ENCODE data around the gene VENTX.

The VENTX gene, protein sequence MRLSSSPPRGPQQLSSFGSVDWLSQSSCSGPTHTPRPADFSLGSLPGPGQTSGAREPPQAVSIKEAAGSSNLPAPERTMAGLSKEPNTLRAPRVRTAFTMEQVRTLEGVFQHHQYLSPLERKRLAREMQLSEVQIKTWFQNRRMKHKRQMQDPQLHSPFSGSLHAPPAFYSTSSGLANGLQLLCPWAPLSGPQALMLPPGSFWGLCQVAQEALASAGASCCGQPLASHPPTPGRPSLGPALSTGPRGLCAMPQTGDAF

DNA sequence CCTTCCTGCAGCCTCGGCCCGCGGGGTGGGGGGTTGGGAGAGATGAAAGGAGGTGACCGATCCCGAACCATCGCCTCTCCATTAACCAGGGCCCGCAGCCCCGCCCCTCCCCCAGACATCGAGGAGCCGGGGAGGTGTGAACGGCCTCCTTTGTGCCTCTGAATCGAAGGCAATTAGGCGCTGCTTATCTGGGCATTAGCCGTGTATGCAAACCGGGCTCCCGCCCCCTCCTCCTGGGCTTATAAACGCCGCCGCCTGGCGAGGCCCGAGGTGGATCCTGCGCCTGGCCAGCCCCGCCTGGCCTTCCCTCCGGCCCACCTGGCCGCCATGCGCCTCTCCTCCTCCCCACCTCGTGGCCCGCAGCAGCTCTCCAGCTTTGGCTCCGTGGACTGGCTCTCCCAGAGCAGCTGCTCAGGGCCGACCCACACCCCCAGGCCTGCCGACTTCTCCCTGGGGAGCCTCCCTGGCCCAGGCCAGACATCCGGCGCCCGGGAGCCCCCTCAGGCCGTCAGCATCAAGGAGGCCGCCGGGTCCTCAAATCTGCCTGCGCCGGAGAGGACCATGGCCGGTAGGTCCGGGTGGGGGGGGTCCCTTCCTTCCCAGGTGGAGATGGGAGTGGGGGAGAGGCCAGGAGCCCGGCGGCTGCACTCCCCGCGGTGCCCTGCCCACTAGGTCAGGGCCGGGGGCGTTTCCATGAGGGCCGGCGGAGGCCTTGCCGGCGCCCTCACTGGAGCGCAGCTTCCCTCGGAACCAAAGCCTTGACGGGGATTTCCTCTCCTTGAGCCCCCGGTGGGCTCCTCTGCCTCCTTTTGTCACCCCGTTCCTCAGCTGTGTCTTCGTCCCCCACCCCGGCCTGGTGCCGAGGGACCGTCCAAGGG lies at the start of gene VENTX:
TSS of gene VENTX (plus strand) at position 268 of the 878 bp plus-strand sequence. CDS start at position 328, 60 bp downstream.
- no peaks in the 10 kb centered on the region for H3K79me2 ChIP-seq (ENCODE audit: control insufficient read depth, low read length)
- H3K9me2 ChIP-seq (replicated peaks; ENCODE audit: control insufficient read depth, low read length) = no peaks in the 10 kb centered on the region
- H3K9me3 ChIP-seq (ENCODE audit: control insufficient read depth, insufficient read depth, low read length) = no peaks in the 10 kb centered on the region
- peaks cover 10% of the 10 kb centered on the region for H3K27me3 ChIP-seq (ENCODE audit: control insufficient read depth, low read length)
- H4K20me1 ChIP-seq (ENCODE audit: control insufficient read depth, insufficient read depth, low read depth, low read length) = no peaks in the 10 kb centered on the region
- no peaks in the 10 kb centered on the region for H3K4me1 ChIP-seq (ENCODE audit: control insufficient read depth, low read length)
- H3K4me2 ChIP-seq (ENCODE audit: low read length) = no peak within 1 kb of the TSS
- H3K27ac ChIP-seq (ENCODE audit: low read depth, low read length) = no peak within 1 kb of the TSS
- TF ChIP-seq, protein P1, sequence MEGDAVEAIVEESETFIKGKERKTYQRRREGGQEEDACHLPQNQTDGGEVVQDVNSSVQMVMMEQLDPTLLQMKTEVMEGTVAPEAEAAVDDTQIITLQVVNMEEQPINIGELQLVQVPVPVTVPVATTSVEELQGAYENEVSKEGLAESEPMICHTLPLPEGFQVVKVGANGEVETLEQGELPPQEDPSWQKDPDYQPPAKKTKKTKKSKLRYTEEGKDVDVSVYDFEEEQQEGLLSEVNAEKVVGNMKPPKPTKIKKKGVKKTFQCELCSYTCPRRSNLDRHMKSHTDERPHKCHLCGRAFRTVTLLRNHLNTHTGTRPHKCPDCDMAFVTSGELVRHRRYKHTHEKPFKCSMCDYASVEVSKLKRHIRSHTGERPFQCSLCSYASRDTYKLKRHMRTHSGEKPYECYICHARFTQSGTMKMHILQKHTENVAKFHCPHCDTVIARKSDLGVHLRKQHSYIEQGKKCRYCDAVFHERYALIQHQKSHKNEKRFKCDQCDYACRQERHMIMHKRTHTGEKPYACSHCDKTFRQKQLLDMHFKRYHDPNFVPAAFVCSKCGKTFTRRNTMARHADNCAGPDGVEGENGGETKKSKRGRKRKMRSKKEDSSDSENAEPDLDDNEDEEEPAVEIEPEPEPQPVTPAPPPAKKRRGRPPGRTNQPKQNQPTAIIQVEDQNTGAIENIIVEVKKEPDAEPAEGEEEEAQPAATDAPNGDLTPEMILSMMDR (IDR thresholded peaks at IDR 0.05; ENCODE audit: low read depth, low read length, poor library complexity, severe bottlenecking) = no peak
- TF ChIP-seq EZH2phosphoT487 (IDR thresholded peaks at IDR 0.05; ENCODE audit: borderline replicate concordance, low read length) = no peak
- no peaks in the 10 kb centered on the region for H3K36me3 ChIP-seq (ENCODE audit: control insufficient read depth, low read length)
- H3K4me3 ChIP-seq (ENCODE audit: low read length) = no peak within 1 kb of the TSS
- H3F3A ChIP-seq (ENCODE audit: control insufficient read depth, insufficient read depth) = no peaks in the 10 kb centered on the region

DNA sequence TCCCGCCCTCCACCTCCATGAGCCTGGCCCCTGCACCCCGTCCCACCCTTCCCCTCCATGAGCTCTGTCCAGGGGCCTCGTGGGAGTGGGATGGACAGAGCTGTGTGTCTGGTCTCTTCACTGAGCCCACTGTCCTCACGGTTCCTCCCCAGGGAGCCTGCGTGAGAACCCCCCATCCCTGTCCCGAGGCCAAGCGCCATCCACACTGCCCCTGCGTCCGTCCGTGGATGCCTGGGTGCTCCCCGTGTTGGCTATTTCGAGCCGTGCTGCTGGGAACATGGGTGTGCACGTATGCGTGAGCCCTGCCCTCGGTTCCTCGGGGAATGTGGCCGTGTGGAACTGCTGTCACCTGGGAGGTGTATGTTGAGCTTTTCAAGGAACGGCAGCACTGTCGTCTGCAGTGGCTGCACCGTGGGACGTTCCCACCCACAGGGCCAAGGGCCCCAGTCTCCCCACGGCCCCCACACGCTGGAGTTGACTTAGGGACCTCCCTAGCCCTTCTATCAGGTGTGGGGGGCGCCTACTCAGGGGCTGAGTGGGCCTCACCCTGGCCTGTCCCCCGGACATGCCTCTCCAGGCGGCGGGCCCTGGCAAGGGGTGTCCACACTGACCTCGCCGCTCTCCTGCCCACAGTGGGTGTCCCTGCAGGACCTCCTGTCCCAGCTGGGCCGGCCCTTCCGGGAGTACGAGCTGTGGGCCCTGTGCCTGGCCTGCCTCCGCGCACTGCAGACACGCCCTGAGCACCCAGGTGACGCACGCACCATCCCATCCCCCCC lies 49.6 kb upstream of the VENTX start:
- Histone ChIP-seq H3K4me1 (ENCODE audit: control insufficient read depth, low read length) (no peaks in the 10 kb centered on the region), H3K9me2 (replicated peaks; ENCODE audit: control insufficient read depth, low read length) (no peaks in the 10 kb centered on the region), H3K79me2 (ENCODE audit: control insufficient read depth, low read length) (no peaks in the 10 kb centered on the region), H3K4me3 (ENCODE audit: low read length) (no peak overlapping the region), H3K9me3 (ENCODE audit: control insufficient read depth, insufficient read depth, low read length) (peaks cover 26% of the 10 kb centered on the region; the same call in 1 of the 2 replicates), H3K27me3 (ENCODE audit: control insufficient read depth, low read length) (no peaks in the 10 kb centered on the region), H4K20me1 (ENCODE audit: control insufficient read depth, insufficient read depth, low read depth, low read length) (no peaks in the 10 kb centered on the region), H3K27ac (ENCODE audit: low read depth, low read length) (no peak overlapping the region), H3K4me2 (ENCODE audit: low read length) (no peak overlapping the region), H3F3A (ENCODE audit: control insufficient read depth, insufficient read depth) (no peaks in the 10 kb centered on the region), H3K36me3 (ENCODE audit: control insufficient read depth, low read length) (no peaks in the 10 kb centered on the region)
- TF ChIP-seq EZH2phosphoT487 (IDR thresholded peaks at IDR 0.05; ENCODE audit: borderline replicate concordance, low read length) = no peak
- TF ChIP-seq, protein P1 (IDR thresholded peaks at IDR 0.05; ENCODE audit: low read depth, low read length, poor library complexity, severe bottlenecking) = no peak

DNA sequence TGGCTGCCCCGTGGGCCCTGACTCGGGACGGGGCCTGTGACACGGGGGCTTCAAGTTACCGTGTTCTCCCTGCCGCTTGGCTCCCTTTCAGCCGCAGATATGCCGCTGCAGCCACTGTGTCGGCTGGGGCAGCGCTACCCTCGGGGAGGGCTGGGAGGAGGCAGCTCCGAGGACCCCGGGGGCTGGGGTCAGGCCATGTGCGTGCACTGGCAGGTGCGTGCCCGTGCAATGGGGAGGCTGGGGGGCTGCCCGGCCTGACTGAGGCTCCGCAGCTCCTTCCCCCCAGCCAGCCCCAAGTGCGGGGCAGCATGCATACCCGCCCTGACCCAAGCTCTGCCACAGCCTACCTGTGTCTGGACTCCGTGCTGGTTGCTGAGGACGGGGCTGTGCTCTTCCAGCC lies 48.4 kb upstream of the VENTX start:
- Histone ChIP-seq H3K27me3 (ENCODE audit: control insufficient read depth, low read length) (no peaks in the 10 kb centered on the region), H4K20me1 (ENCODE audit: control insufficient read depth, insufficient read depth, low read depth, low read length) (no peaks in the 10 kb centered on the region)

More for the DNA sequence above, 48.4 kb upstream of the VENTX start:
- Histone ChIP-seq H3K79me2 (ENCODE audit: control insufficient read depth, low read length) (no peaks in the 10 kb centered on the region), H3K4me1 (ENCODE audit: control insufficient read depth, low read length) (no peaks in the 10 kb centered on the region), H3F3A (ENCODE audit: control insufficient read depth, insufficient read depth) (no peaks in the 10 kb centered on the region), H3K4me2 (ENCODE audit: low read length) (no peak overlapping the region), H3K4me3 (ENCODE audit: low read length) (no peak overlapping the region), H3K9me2 (replicated peaks; ENCODE audit: control insufficient read depth, low read length) (no peaks in the 10 kb centered on the region), H3K36me3 (ENCODE audit: control insufficient read depth, low read length) (no peaks in the 10 kb centered on the region), H3K9me3 (ENCODE audit: control insufficient read depth, insufficient read depth, low read length) (peaks cover 14% of the 10 kb centered on the region; the same call in 1 of the 2 replicates), H3K27ac (ENCODE audit: low read depth, low read length) (no peak overlapping the region)
- TF ChIP-seq, protein P1 (IDR thresholded peaks at IDR 0.05; ENCODE audit: low read depth, low read length, poor library complexity, severe bottlenecking) = no peak
- no peak for TF ChIP-seq EZH2phosphoT487 (IDR thresholded peaks at IDR 0.05; ENCODE audit: borderline replicate concordance, low read length)

All from DOHH2 (cell line).